ENCODE data around the gene SIGLEC1. TPM values are rescaled to one million over a fixed set of nuclear protein-coding genes. Genes with fewer than 3 reads are reported as not detected.

SIGLEC1 gene
- total RNA-seq, 1 donor from 2014 or later: not detected

GRCh38 chr20:3710703-3711483, 1.5 kb downstream of the SIGLEC1 start:
- Histone ChIP-seq H3K4me3 (ENCODE audit: low read depth, low read length) (no peak overlapping the region), H3K36me3 (ENCODE audit: control insufficient read depth, insufficient read depth, low read length) (no peaks in the 10 kb centered on the region), H3K27me3 (ENCODE audit: control insufficient read depth, insufficient read depth, low read length) (peaks cover 3% of the 10 kb centered on the region)
- DNase-seq (ENCODE audit: low read depth): no peak
- TF ChIP-seq CTCF (IDR thresholded peaks at IDR 0.05; ENCODE audit: insufficient read depth, low read length, poor library complexity, severe bottlenecking): peak; percentile 92

- H3K4me3 ChIP-seq (ENCODE audit: low read depth, low read length): no peak overlapping the region
- DNase-seq (ENCODE audit: low read depth): no peak
- H3K36me3 ChIP-seq (ENCODE audit: control insufficient read depth, insufficient read depth, low read length): no peaks in the 10 kb centered on the region
- peaks cover 5% of the 10 kb centered on the region for H3K27me3 ChIP-seq (ENCODE audit: control insufficient read depth, insufficient read depth, low read length)
- TF ChIP-seq CTCF (IDR thresholded peaks at IDR 0.05; ENCODE audit: insufficient read depth, low read length, poor library complexity, severe bottlenecking): no peak
Measured at GRCh38 chr20:3710011-3710466, 2.4 kb downstream of the SIGLEC1 start.

GRCh38 chr20:3707508-3707899, 4.9 kb downstream of the SIGLEC1 start:
- peaks cover 12% of the 10 kb centered on the region for H3K27me3 ChIP-seq (ENCODE audit: control insufficient read depth, insufficient read depth, low read length)
- TF ChIP-seq CTCF (IDR thresholded peaks at IDR 0.05; ENCODE audit: insufficient read depth, low read length, poor library complexity, severe bottlenecking): no peak
- no peak for DNase-seq (ENCODE audit: low read depth)
- no peaks in the 10 kb centered on the region for H3K36me3 ChIP-seq (ENCODE audit: control insufficient read depth, insufficient read depth, low read length)
- no peak overlapping the region for H3K4me3 ChIP-seq (ENCODE audit: low read depth, low read length)

GRCh38 chr20:3706774-3707507, 5.5 kb downstream of the SIGLEC1 start:
- H3K4me3 ChIP-seq (ENCODE audit: low read depth, low read length): no peak overlapping the region
- no peaks in the 10 kb centered on the region for H3K36me3 ChIP-seq (ENCODE audit: control insufficient read depth, insufficient read depth, low read length)
- DNase-seq (ENCODE audit: low read depth): no peak
- peaks cover 12% of the 10 kb centered on the region for H3K27me3 ChIP-seq (ENCODE audit: control insufficient read depth, insufficient read depth, low read length)
- TF ChIP-seq CTCF (IDR thresholded peaks at IDR 0.05; ENCODE audit: insufficient read depth, low read length, poor library complexity, severe bottlenecking): no peak

- no peak for TF ChIP-seq CTCF (IDR thresholded peaks at IDR 0.05; ENCODE audit: insufficient read depth, low read length, poor library complexity, severe bottlenecking)
Measured at GRCh38 chr20:3705970-3706739, 6.2 kb downstream of the SIGLEC1 start.

More at GRCh38 chr20:3705970-3706739, 6.2 kb downstream of the SIGLEC1 start:
- H3K27me3 ChIP-seq (ENCODE audit: control insufficient read depth, insufficient read depth, low read length): peaks cover 12% of the 10 kb centered on the region
- no peak for DNase-seq (ENCODE audit: low read depth)
- H3K4me3 ChIP-seq (ENCODE audit: low read depth, low read length): no peak overlapping the region
- H3K36me3 ChIP-seq (ENCODE audit: control insufficient read depth, insufficient read depth, low read length): no peaks in the 10 kb centered on the region
